ENCODE measurements around the gene MCTP1.
"Not testable (repeated sequence)": the region's sequence is repeated elsewhere in the genome, so short reads cannot be mapped to it uniquely, and the experiment has no call there.

Gene MCTP1

GRCh38 chr5:95181644-95182043, 103.2 kb downstream of the MCTP1 start:
- no peak for DNase-seq (ENCODE audit: low read depth in 2 of 2)

- DNase-seq (ENCODE audit: low read depth in 2 of 2): peak; percentile 6
Measured at GRCh38 chr5:95178046-95178651, 106.7 kb downstream of the MCTP1 start.

GRCh38 chr5:95177456-95177855, 107.4 kb downstream of the MCTP1 start:
- no peak for DNase-seq (ENCODE audit: low read depth in 2 of 2)

GRCh38 chr5:95175106-95175505, 109.8 kb downstream of the MCTP1 start:
- DNase-seq (ENCODE audit: low read depth in 2 of 2): no peak

- no peak for DNase-seq (ENCODE audit: low read depth in 2 of 2)
Measured at GRCh38 chr5:95172659-95173058, 112.2 kb downstream of the MCTP1 start.

GRCh38 chr5:95164861-95165260, 120.0 kb downstream of the MCTP1 start:
- DNase-seq (ENCODE audit: low read depth in 2 of 2): no peak

GRCh38 chr5:95163079-95163478, 121.8 kb downstream of the MCTP1 start:
- no peak for DNase-seq (ENCODE audit: low read depth in 2 of 2)

- no peak for DNase-seq (ENCODE audit: low read depth in 2 of 2)
Measured at GRCh38 chr5:95162231-95162992, 122.5 kb downstream of the MCTP1 start.

GRCh38 chr5:95159603-95160002, 125.3 kb downstream of the MCTP1 start:
- DNase-seq (ENCODE audit: low read depth in 2 of 2): no peak

- no peak for DNase-seq (ENCODE audit: low read depth in 2 of 2)
Measured at GRCh38 chr5:95155888-95156287, 129.0 kb downstream of the MCTP1 start.

GRCh38 chr5:95153511-95153910, 131.4 kb downstream of the MCTP1 start:
- no peak for DNase-seq (ENCODE audit: low read depth in 2 of 2)

GRCh38 chr5:95152535-95152934, 132.4 kb downstream of the MCTP1 start:
- no peak for DNase-seq (ENCODE audit: low read depth in 2 of 2)

- DNase-seq (ENCODE audit: low read depth in 2 of 2): no peak
Measured at GRCh38 chr5:95152131-95152530, 132.8 kb downstream of the MCTP1 start.

- no peak for DNase-seq (ENCODE audit: low read depth in 2 of 2)
Measured at GRCh38 chr5:95151694-95152093, 133.2 kb downstream of the MCTP1 start.

GRCh38 chr5:95149387-95149786, 135.5 kb downstream of the MCTP1 start:
- DNase-seq (ENCODE audit: low read depth in 2 of 2): no peak

GRCh38 chr5:95148453-95148852, 136.4 kb downstream of the MCTP1 start:
- no peak for DNase-seq (ENCODE audit: low read depth in 2 of 2)

GRCh38 chr5:95143858-95144257, 141.0 kb downstream of the MCTP1 start:
- DNase-seq (ENCODE audit: low read depth in 2 of 2): not testable (repeated sequence)

GRCh38 chr5:95142145-95142544, 142.7 kb downstream of the MCTP1 start:
- DNase-seq (ENCODE audit: low read depth in 2 of 2): no peak

GRCh38 chr5:95141141-95141540, 143.8 kb downstream of the MCTP1 start:
- no peak for DNase-seq (ENCODE audit: low read depth in 2 of 2)

- DNase-seq (ENCODE audit: low read depth in 2 of 2): no peak
Measured at GRCh38 chr5:95134326-95134725, 150.6 kb downstream of the MCTP1 start.

- DNase-seq (ENCODE audit: low read depth in 2 of 2): no peak
Measured at GRCh38 chr5:95132096-95132495, 152.8 kb downstream of the MCTP1 start.

- DNase-seq (ENCODE audit: low read depth in 2 of 2): no peak
Measured at GRCh38 chr5:95130941-95131340, 154.0 kb downstream of the MCTP1 start.

- no peak for DNase-seq (ENCODE audit: low read depth in 2 of 2)
Measured at GRCh38 chr5:95124731-95125130, 160.2 kb downstream of the MCTP1 start.

GRCh38 chr5:95124101-95124500, 160.8 kb downstream of the MCTP1 start:
- DNase-seq (ENCODE audit: low read depth in 2 of 2): no peak

All from fibroblast of skin of left biceps (primary cell).